SK-N-SH (cell line): ENCODE measurements around the gene UNC45A. TPM values are rescaled to one million over a fixed set of nuclear protein-coding genes. Genes with fewer than 3 reads are reported as not detected.

Experiments used
- CTCF ChIA-PET: fragments of 300-600, 350-600 bp; formaldehyde crosslinking; extraction: SDS; loops from one replicate; lab custom pipeline; 2021; lab: Yijun Ruan, JAX
- POLR2A ChIA-PET: fragments of 350-600 bp; sonication (Branson Sonifier 250); formaldehyde crosslinking; extraction: SDS; loops from one replicate; lab custom pipeline; 2020; ENCODE audit warnings: antibody characterized with exemption, inconsistent platforms; lab: Yijun Ruan, JAX
- DNase-seq: peaks from one replicate; pipeline ENCODE4 v3.0.0; 2012
- H2AFZ ChIP-seq: fragments of 200-600 bp; sonication (generic); 2 replicates; pipeline ENCODE4 v1.8.1; 2016; ENCODE audit warnings: antibody characterized with exemption, mild to moderate bottlenecking, low read depth
- H3F3A ChIP-seq: fragments of 200-600 bp; sonication (generic); replicated peaks from 2 replicates; pipeline ENCODE3; 2016; ENCODE audit warnings: antibody characterized with exemption, mild to moderate bottlenecking; ENCODE audit not compliant: insufficient read depth
- H3K27ac ChIP-seq, 2 experiments: fragments of 200-500 bp in 1 of 2; fragments of 200-600 bp in 1 of 2; sonication (Bioruptor generic) in 1 of 2; sonication (generic), shearing (Covaris generic) in 1 of 2; 2 replicates each; pipeline versions ENCODE4 v1.5.1 to v1.6.1; 2014 to 2016; ENCODE audit warnings: low read depth in 2 of 2, inconsistent platforms in 1 of 2, low read length in 1 of 2, mild to moderate bottlenecking in 1 of 2, mixed read lengths in 1 of 2
- H3K27me3 ChIP-seq: fragments of 200-600 bp; sonication (generic), shearing (Covaris generic); 2 replicates; pipeline ENCODE4 v1.6.1; 2016; ENCODE audit warnings: mixed run types; ENCODE audit not compliant: insufficient read depth
- H3K36me3 ChIP-seq, 2 experiments: fragments of 200-500 bp in 1 of 2; fragments of 200-600 bp in 1 of 2; sonication (Bioruptor generic) in 1 of 2; sonication (generic) in 1 of 2; replicated peaks in 1 of 2; 2 replicates each; pipeline versions ENCODE3 to v1.5.1; 2014 to 2016; ENCODE audit warnings: low read length in 1 of 2, mild to moderate bottlenecking in 1 of 2; ENCODE audit not compliant: insufficient read depth in 2 of 2, control insufficient read depth in 1 of 2
- H3K4me1 ChIP-seq, 2 experiments: fragments of 200-500 bp in 1 of 2; fragments of 200-600 bp in 1 of 2; sonication (Bioruptor generic) in 1 of 2; sonication (generic), shearing (Covaris generic) in 1 of 2; 2 replicates each; pipeline versions ENCODE4 v1.5.1 to v1.6.1; 2014 to 2016; ENCODE audit warnings: low read depth in 1 of 2, low read length in 1 of 2, mixed run types in 1 of 2; ENCODE audit not compliant: insufficient read depth in 2 of 2, control insufficient read depth in 1 of 2
- H3K4me2 ChIP-seq: fragments of 200-600 bp; sonication (generic), shearing (Covaris generic); 2 replicates; pipeline ENCODE4 v1.6.1; 2017; ENCODE audit warnings: mixed run types
- H3K4me3 ChIP-seq, 2 experiments: fragments of 200-500 bp in 1 of 2; fragments of 200-600 bp in 1 of 2; sonication (Bioruptor generic) in 1 of 2; sonication (generic), shearing (Covaris generic) in 1 of 2; 2 replicates each; pipeline versions ENCODE4 v1.5.1 to v1.8.1; 2014 to 2016; ENCODE audit warnings: low read depth in 2 of 2, inconsistent platforms in 1 of 2, low read length in 1 of 2, mild to moderate bottlenecking in 1 of 2, mixed read lengths in 1 of 2, moderate library complexity in 1 of 2
- H3K79me2 ChIP-seq: fragments of 200-600 bp; sonication (generic); 2 replicates; pipeline ENCODE4 v1.8.1; 2017; ENCODE audit warnings: mild to moderate bottlenecking; ENCODE audit not compliant: insufficient read depth
- H3K9ac ChIP-seq: fragments of 200-600 bp; sonication (generic); 2 replicates; pipeline ENCODE4 v1.6.1; 2017; ENCODE audit warnings: mixed run types
- H3K9me2 ChIP-seq: fragments of 200-600 bp; sonication (generic); 2 replicates; pipeline ENCODE4 v1.6.1; 2017; ENCODE audit warnings: mixed run types
- H3K9me3 ChIP-seq: fragments of 200-600 bp; sonication (generic); 2 replicates; pipeline ENCODE4 v1.6.1; 2017; ENCODE audit warnings: mixed run types, mild to moderate bottlenecking, moderate library complexity
- H4K20me1 ChIP-seq: fragments of 200-600 bp; sonication (generic); 2 replicates; pipeline ENCODE4 v1.6.1; 2017; ENCODE audit warnings: mild to moderate bottlenecking, mixed run types; ENCODE audit not compliant: insufficient read depth
- EP300 ChIP-seq, 2 experiments: IDR thresholded peaks; 2 replicates each; pipeline versions ENCODE4 v1.4.0 to v1.6.1; 2012; ENCODE audit warnings: borderline replicate concordance in 1 of 2, low read depth in 1 of 2, low read length in 1 of 2
- FOSL2 ChIP-seq: IDR thresholded peaks from 2 replicates; pipeline ENCODE4 v1.4.0; 2012; ENCODE audit warnings: low read depth, mild to moderate bottlenecking, moderate library complexity, borderline replicate concordance
- MXI1 ChIP-seq: IDR thresholded peaks from 2 replicates; pipeline ENCODE4 v1.6.1; 2012; ENCODE audit warnings: mild to moderate bottlenecking, low read depth, low read length, improper control_type of control experiment
- PBX3 ChIP-seq: IDR thresholded peaks from 2 replicates; pipeline ENCODE4; 2012
- RCOR1 ChIP-seq: fragments of 150-350 bp; IDR thresholded peaks from 2 replicates; pipeline ENCODE4 v1.6.1; 2017; ENCODE audit warnings: antibody characterized with exemption, low read length
- TCF12 ChIP-seq: IDR thresholded peaks from 2 replicates; pipeline ENCODE4 v1.4.0; 2012
- ZBTB33 ChIP-seq: IDR thresholded peaks from 2 replicates; pipeline ENCODE4 v1.4.0; 2012; ENCODE audit warnings: low read depth, borderline replicate concordance
- WGBS: methylation state at CpG from one replicate; pipeline ENCODE4 v1.1.6; 2017; ENCODE audit warnings: low lambda C conversion rate; 5-methylcytosine and 5-hydroxymethylcytosine counted together
- polyA plus RNA-seq, 3 experiments: library from polyadenylated mRNA; depleted of rRNA; stranded (reverse); fragments of >200 nt; gene quantifications; 2 replicates each; pipeline ENCODE4 v1.2.3, GENCODE V29; 2012

The UNC45A gene
- polyA plus RNA-seq, 1 of the 3 experiments (the other 2 are of a cell fraction): 85.1 TPM

GRCh38 chr15:90902040-90902839 is 32.8 kb upstream of the UNC45A start (continued):
- no peak for TF ChIP-seq PBX3

- Histone ChIP-seq H3K9me3 (no peaks in the 10 kb centered on the region), H4K20me1 (no peaks in the 10 kb centered on the region), H3K4me3 (peak within 1 kb of the TSS; percentile 68 to 91), H3K9me2 (no peaks in the 10 kb centered on the region), H3K27ac (peak within 1 kb of the TSS; percentile 62 to 92), H3K27me3 (no peaks in the 10 kb centered on the region), H2AFZ (peak within 1 kb of the TSS; percentile 97), H3K9ac (peak within 1 kb of the TSS; percentile 61), H3K4me1 (peaks cover 3 to 11% of the 10 kb centered on the region in 2 experiments; a peak in 2 of 4 replicates), H3K36me3 (peaks cover 0 to 28% of the 10 kb centered on the region in 2 experiments), H3K4me2 (peak within 1 kb of the TSS; percentile 94), H3F3A (peaks cover 10% of the 10 kb centered on the region), H3K79me2 (no peaks in the 10 kb centered on the region)
- ChIA-PET POLR2A (interaction anchor here (0.5 to 1.2 kb wide), 6 partner anchors 8 to 744 kb away, joined by 3 to 9 read pairs (median 3); partner anchors contain the start of genes FES, HDDC3 and UNC45A), CTCF (interaction anchor here (0.7 to 7.5 kb wide), 13 partner anchors 8 to 255 kb away, joined by 3 to 121 read pairs (median 6); partner anchors contain the start of genes HDDC3 and UNC45A)
- TF ChIP-seq RCOR1: no peak
- TF ChIP-seq PBX3: no peak
- TF ChIP-seq EP300 (IDR thresholded peaks at IDR 0.05; ENCODE audit: borderline replicate concordance in 1 of 2, low read depth in 1 of 2, low read length in 1 of 2): no peak
- no peak for TF ChIP-seq TCF12
- no peak for TF ChIP-seq FOSL2
- WGBS: 11% methylated on average over 18 of the region's 81 CpGs
- DNase-seq: peak; percentile 82
Measured at GRCh38 chr15:90902840-90903732, 32.0 kb upstream of the UNC45A start, which contains the start of gene MAN2A2. Gene MAN2A2 (plus strand): TSS chr15:90903302. CDS start chr15:90904208, 906 bp downstream.

- no peaks in the 10 kb centered on the region for H4K20me1 ChIP-seq
- H3K4me3 ChIP-seq: peak overlapping the region; percentile 68 to 71
- H3K9me3 ChIP-seq: no peaks in the 10 kb centered on the region
- peak overlapping the region; percentile 94 for H3K4me2 ChIP-seq
- ChIA-PET CTCF (interaction anchor here (1.4 to 7.5 kb wide), 7 partner anchors 9 to 256 kb away, joined by 4 to 121 read pairs (median 6); partner anchors contain the start of genes HDDC3 and UNC45A), POLR2A (interaction anchor here (1.1 kb wide), 1 partner anchor 31 kb away, joined by 6 read pairs; the partner anchor contains the start of gene UNC45A)
- H3F3A ChIP-seq: peaks cover 10% of the 10 kb centered on the region
- no peak overlapping the region for H2AFZ ChIP-seq
- no peaks in the 10 kb centered on the region for H3K27me3 ChIP-seq
- no peak overlapping the region for H3K27ac ChIP-seq
- peaks cover 3 to 11% of the 10 kb centered on the region in 2 experiments; a peak in 2 of 4 replicates for H3K4me1 ChIP-seq
- 89% methylated on average over 17 of the region's 18 CpGs for WGBS
- peaks cover 0 to 29% of the 10 kb centered on the region in 2 experiments for H3K36me3 ChIP-seq
- H3K9ac ChIP-seq: peak overlapping the region; percentile 56; the same call in 1 of the 2 replicates
- TF ChIP-seq MXI1 (peak; percentile 25; the same call in 1 of the 2 replicates), ZBTB33 (no peak)
- no peak for DNase-seq
- H3K9me2 ChIP-seq: no peaks in the 10 kb centered on the region
- H3K79me2 ChIP-seq: no peaks in the 10 kb centered on the region
Measured at GRCh38 chr15:90903733-90904536, 31.1 kb upstream of the UNC45A start.
